IMR-90 (cell line): Measurements from ENCODE around the gene ENTPD1. TPM values are rescaled to one million over a fixed set of nuclear protein-coding genes. Genes with fewer than 3 reads are reported as not detected.

Source experiments
- ATAC-seq: fragments of 200-7000 bp; cut with Tn5 transposase; 2 replicates; pipeline ENCODE4 v1.9.1; 2020; ENCODE audit warnings: low read depth, mild to moderate bottlenecking, moderate library complexity
- BruUV-seq: library from RNA; stranded (reverse); fragments of 400-500 nt; replicated peaks from 2 replicates; lab custom pipeline; 2021; lab: Mats Ljungman, UMichigan
- CTCF ChIA-PET: fragments of 300-600 bp; formaldehyde crosslinking; extraction: SDS; loops from one replicate; lab custom pipeline; 2021; ENCODE audit warnings: antibody characterized with exemption; lab: Yijun Ruan, JAX
- POLR2A ChIA-PET: fragments of 300-600 bp; sonication (Branson Sonifier 250); formaldehyde crosslinking; loops from one replicate; lab custom pipeline; 2022; ENCODE audit warnings: antibody characterized with exemption; ENCODE audit not compliant: unreplicated experiment; lab: Charles Lee
- DNase-seq: peaks from one replicate; pipeline ENCODE4 v3.0.0; 2013
- H2AFZ ChIP-seq: replicated peaks from 2 replicates; pipeline ENCODE3; 2013; ENCODE audit warnings: low read length, mild to moderate bottlenecking; ENCODE audit not compliant: poor library complexity
- H2AK5ac ChIP-seq: 2 replicates; pipeline ENCODE4 v1.6.1; 2013; ENCODE audit warnings: low read depth, low read length, inconsistent platforms
- H2AK9ac ChIP-seq: replicated peaks from 2 replicates; pipeline ENCODE3; 2013; ENCODE audit warnings: mild to moderate bottlenecking, low read depth, low read length, moderate library complexity; ENCODE audit not compliant: poor library complexity
- H2BK120ac ChIP-seq: 2 replicates; pipeline ENCODE4 v1.6.1; 2013; ENCODE audit warnings: low read depth, low read length, inconsistent platforms
- H2BK15ac ChIP-seq: 3 replicates; pipeline ENCODE4 v1.6.1; 2013; ENCODE audit warnings: low read depth, low read length, inconsistent platforms
- H2BK20ac ChIP-seq: 2 replicates; pipeline ENCODE4 v1.6.1; 2013; ENCODE audit warnings: low read depth, mild to moderate bottlenecking, inconsistent platforms, low read length, moderate library complexity
- H2BK5ac ChIP-seq: 2 replicates; pipeline ENCODE4 v1.6.1; 2013; ENCODE audit warnings: mild to moderate bottlenecking, low read depth, low read length, inconsistent platforms; ENCODE audit not compliant: poor library complexity, severe bottlenecking
- H3K14ac ChIP-seq: replicated peaks from 2 replicates; pipeline ENCODE4 v1.6.1; 2013; ENCODE audit warnings: low read depth, low read length, inconsistent platforms
- H3K18ac ChIP-seq: 2 replicates; pipeline ENCODE4 v1.6.1; 2013; ENCODE audit warnings: low read depth, low read length, control low read depth
- H3K23ac ChIP-seq: 2 replicates; pipeline ENCODE4 v1.6.1; 2013; ENCODE audit warnings: low read depth, low read length, inconsistent platforms
- H3K27ac ChIP-seq: 2 replicates; pipeline ENCODE4 v1.5.1; 2013; ENCODE audit warnings: mild to moderate bottlenecking, control low read depth, low read length; ENCODE audit not compliant: insufficient read depth
- H3K27me3 ChIP-seq: 2 replicates; pipeline ENCODE4 v1.6.1; 2013; ENCODE audit warnings: low read length; ENCODE audit not compliant: control insufficient read depth, insufficient read depth
- H3K36me3 ChIP-seq: 2 replicates; pipeline ENCODE4 v1.6.1; 2013; ENCODE audit warnings: low read length, mixed read lengths; ENCODE audit not compliant: control insufficient read depth, insufficient read depth
- H3K4ac ChIP-seq: 2 replicates; pipeline ENCODE4 v1.6.1; 2013; ENCODE audit warnings: low read depth, low read length, inconsistent platforms
- H3K4me1 ChIP-seq: 2 replicates; pipeline ENCODE4 v1.6.1; 2013; ENCODE audit warnings: low read length, mixed read lengths; ENCODE audit not compliant: control insufficient read depth, insufficient read depth
- H3K4me2 ChIP-seq: 2 replicates; pipeline ENCODE4 v1.6.1; 2013; ENCODE audit warnings: low read depth, mild to moderate bottlenecking, control low read depth, low read length, moderate library complexity
- H3K4me3 ChIP-seq: 2 replicates; pipeline ENCODE4 v1.5.1; 2013; ENCODE audit warnings: low read depth, mild to moderate bottlenecking, control low read depth, low read length, moderate library complexity; ENCODE audit not compliant: insufficient read depth
- H3K56ac ChIP-seq: 2 replicates; pipeline ENCODE4 v1.6.1; 2013; ENCODE audit warnings: low read length, inconsistent platforms; ENCODE audit not compliant: insufficient read depth; ENCODE audit errors: extremely low read depth
- H3K79me1 ChIP-seq, 2 experiments: 2 replicates each; pipeline ENCODE4 v1.6.1; 2013; ENCODE audit warnings: low read length in 2 of 2, inconsistent platforms in 1 of 2, low read depth in 1 of 2
- H3K9ac ChIP-seq: 2 replicates; pipeline ENCODE4 v1.6.1; 2013; ENCODE audit warnings: low read depth, low read length, control low read depth
- H3K9me1 ChIP-seq: 2 replicates; pipeline ENCODE4 v1.6.1; 2013; ENCODE audit warnings: low read length, inconsistent platforms; ENCODE audit not compliant: insufficient read depth
- H3K9me3 ChIP-seq: 2 replicates; pipeline ENCODE4 v1.6.1; 2013; ENCODE audit warnings: low read length; ENCODE audit not compliant: control insufficient read depth, insufficient read depth
- H4K20me1 ChIP-seq: 2 replicates; pipeline ENCODE4 v1.6.1; 2013; ENCODE audit warnings: low read length, inconsistent platforms; ENCODE audit not compliant: insufficient read depth
- H4K5ac ChIP-seq: 2 replicates; pipeline ENCODE4 v1.6.1; 2013; ENCODE audit warnings: mild to moderate bottlenecking, low read depth, low read length, control low read depth
- H4K8ac ChIP-seq, 2 experiments: 2 replicates each; pipeline ENCODE4 v1.6.1; 2013; ENCODE audit warnings: low read depth in 2 of 2, low read length in 2 of 2, control low read depth in 1 of 2, inconsistent platforms in 1 of 2
- H4K91ac ChIP-seq: 2 replicates; pipeline ENCODE4 v1.6.1; 2013; ENCODE audit warnings: low read depth, low read length, inconsistent platforms; ENCODE audit not compliant: insufficient read depth
- CHD1 ChIP-seq: IDR thresholded peaks from 2 replicates; pipeline ENCODE4 v1.6.1; 2012; ENCODE audit warnings: low read depth, low read length, improper control_type of control experiment
- MAZ ChIP-seq: IDR thresholded peaks from 2 replicates; pipeline ENCODE4 v1.6.1; 2012; ENCODE audit warnings: low read depth, mild to moderate bottlenecking, low read length, improper control_type of control experiment, moderate library complexity, borderline replicate concordance
- NFE2L2 ChIP-seq: fragments of 150-350 bp; IDR thresholded peaks from 2 replicates; pipeline ENCODE4 v1.6.1; 2016; ENCODE audit warnings: low read depth, mild to moderate bottlenecking, low read length
- POLR2A ChIP-seq: IDR thresholded peaks from 2 replicates; pipeline ENCODE4 v1.6.1; 2012; ENCODE audit warnings: mild to moderate bottlenecking, low read depth, low read length
- USF2 ChIP-seq: fragments of 150-350 bp; IDR thresholded peaks from 2 replicates; pipeline ENCODE4 v1.6.1; 2017; ENCODE audit warnings: mild to moderate bottlenecking, antibody characterized with exemption, low read length, low read depth
- WGBS, 2 experiments: methylation state at CpG; one replicate each; pipeline versions ENCODE4 v1.1.5 to v1.1.7; 2013; ENCODE audit warnings: missing lambda C conversion rate in 2 of 2; ENCODE audit not compliant: insufficient read length in 1 of 2; ENCODE audit errors: extremely low coverage in 2 of 2; 5-methylcytosine and 5-hydroxymethylcytosine counted together
- dilution Hi-C: fragments of 300-500 bp; cut with HindIII; formaldehyde crosslinking; loops from one replicate; pipeline ENCODE4 v1.14.3; 2018; ENCODE audit warnings: low sequenced_read_pairs; ENCODE audit not compliant: unreplicated experiment
- in situ Hi-C: fragments of 300-500 bp; cut with MboI; formaldehyde crosslinking; loops from 3 replicates; pipeline ENCODE4 v1.14.3; 2019; ENCODE audit warnings: low sequenced_read_pairs, inconsistent platforms, mixed read lengths
- intact Hi-C: fragments of 100-400 bp; cut with micrococcal nuclease; formaldehyde crosslinking; loops from 2 replicates; pipeline ENCODE4 v1.10.0; 2022
- polyA plus RNA-seq, 3 experiments: library from polyadenylated mRNA; depleted of rRNA; stranded (reverse); fragments of >200 nt; gene quantifications; 2 replicates each; pipeline ENCODE4 v1.2.3, GENCODE V29; 2012; ENCODE audit warnings: low replicate concordance in 1 of 3
- total RNA-seq: library from RNA; depleted of rRNA; stranded (reverse); fragments of >200 nt; gene quantifications from 2 replicates; pipeline ENCODE4 v1.2.3, GENCODE V29; 2012

The ENTPD1 gene
- total and polyA plus RNA-seq, 2 of the 4 experiments (the other 2 are of a cell fraction): under 0.01 TPM; not detected in 1

GRCh38 chr10:95836610-95837355 is 80.8 kb downstream of the ENTPD1 start:
- 40% methylated on average over 1 of the region's 5 CpGs; no CpG with 5 or more reads in 1 of the 2 experiments for WGBS, 2 experiments
- H3K79me1 ChIP-seq: no peaks in the 10 kb centered on the region
- intact Hi-C loops: no loop called here

More at GRCh38 chr10:95836610-95837355, 80.8 kb downstream of the ENTPD1 start:
- no peak overlapping the region for H2BK5ac ChIP-seq
- no peak overlapping the region for H3K23ac ChIP-seq
- H2BK120ac ChIP-seq: no peak overlapping the region
- H3K27ac ChIP-seq: no peak overlapping the region
- no peak overlapping the region for H3K56ac ChIP-seq
- no peaks in the 10 kb centered on the region for H3K9me3 ChIP-seq
- DNase-seq (no peak), ATAC-seq (no peak)
- BruUV-seq: no TSS peak
- H3K4me1 ChIP-seq: peaks cover 10% of the 10 kb centered on the region
- no peaks in the 10 kb centered on the region for H3K27me3 ChIP-seq
- no peak overlapping the region for H3K4me2 ChIP-seq
- H4K20me1 ChIP-seq: no peaks in the 10 kb centered on the region
- no peak overlapping the region for H3K14ac ChIP-seq
- in situ Hi-C loops: no loop called here
- ChIA-PET CTCF (interaction anchor here (15.6 kb wide), 1 partner anchor 143 kb away, joined by 174 read pairs; the partner anchor contains the start of gene TCTN3), POLR2A (no interaction called here)
- H2BK20ac ChIP-seq: no peak overlapping the region
- no peak for TF ChIP-seq MAZ
- TF ChIP-seq CHD1: no peak
- TF ChIP-seq USF2: no peak
- no peak for TF ChIP-seq NFE2L2
- TF ChIP-seq POLR2A: no peak
- H2BK15ac ChIP-seq: no peak overlapping the region
- H4K91ac ChIP-seq: no peak overlapping the region
- H3K18ac ChIP-seq: no peak overlapping the region; the same call in 1 of the 2 replicates
- no peak overlapping the region for H4K5ac ChIP-seq
- H2AK9ac ChIP-seq: no peak overlapping the region
- peaks cover 5% of the 10 kb centered on the region; the same call in 1 of the 2 replicates for H3K9me1 ChIP-seq
- no peak overlapping the region for H3K4ac ChIP-seq
- no peak overlapping the region for H2AK5ac ChIP-seq
- dilution Hi-C loops: no loop called here
- H2AFZ ChIP-seq: no peak overlapping the region
- no peaks in the 10 kb centered on the region for H3K36me3 ChIP-seq
- no peak overlapping the region for H3K9ac ChIP-seq
- no peak overlapping the region for H3K4me3 ChIP-seq
- no peak overlapping the region for H4K8ac ChIP-seq
